ENCODE measurements around the gene GTPBP6.
"Not testable (repeated sequence)": the region's sequence is repeated elsewhere in the genome, so short reads cannot be mapped to it uniquely, and the experiment has no call there.

GTPBP6 gene

GRCh38 chrX:351736-352135 is 33.1 kb upstream of the GTPBP6 start:
- no peak for DNase-seq (ENCODE audit: low read depth)

GRCh38 chrX:351324-351641 is 32.7 kb upstream of the GTPBP6 start:
- DNase-seq (ENCODE audit: low read depth) = not testable (repeated sequence)

GRCh38 chrX:350534-351323 is 32.1 kb upstream of the GTPBP6 start:
- no peak for DNase-seq (ENCODE audit: low read depth)

- DNase-seq (ENCODE audit: low read depth) = no peak
Measured at GRCh38 chrX:350148-350533, 31.5 kb upstream of the GTPBP6 start.

GRCh38 chrX:349702-350101 is 31.1 kb upstream of the GTPBP6 start:
- DNase-seq (ENCODE audit: low read depth) = no peak

- no peak for DNase-seq (ENCODE audit: low read depth)
Measured at GRCh38 chrX:349196-349595, 30.6 kb upstream of the GTPBP6 start.

GRCh38 chrX:348461-349117 is 30.0 kb upstream of the GTPBP6 start:
- no peak for DNase-seq (ENCODE audit: low read depth)

GRCh38 chrX:347351-348117 is 28.9 kb upstream of the GTPBP6 start:
- DNase-seq (ENCODE audit: low read depth) = no peak

GRCh38 chrX:346034-346813 is 27.6 kb upstream of the GTPBP6 start:
- no peak for DNase-seq (ENCODE audit: low read depth)

GRCh38 chrX:345020-345925 is 26.7 kb upstream of the GTPBP6 start:
- DNase-seq (ENCODE audit: low read depth) = no peak

GRCh38 chrX:344371-344901 is 25.8 kb upstream of the GTPBP6 start:
- DNase-seq (ENCODE audit: low read depth) = no peak

- no peak for DNase-seq (ENCODE audit: low read depth)
Measured at GRCh38 chrX:341541-342101, 23.0 kb upstream of the GTPBP6 start.

- no peak for DNase-seq (ENCODE audit: low read depth)
Measured at GRCh38 chrX:340641-341423, 22.2 kb upstream of the GTPBP6 start.

- no peak for DNase-seq (ENCODE audit: low read depth)
Measured at GRCh38 chrX:340121-340520, 21.5 kb upstream of the GTPBP6 start.

GRCh38 chrX:338836-339400 is 20.3 kb upstream of the GTPBP6 start:
- DNase-seq (ENCODE audit: low read depth) = no peak

- DNase-seq (ENCODE audit: low read depth) = no peak
Measured at GRCh38 chrX:338281-338835, 19.8 kb upstream of the GTPBP6 start.

- no peak for DNase-seq (ENCODE audit: low read depth)
Measured at GRCh38 chrX:337331-337831, 18.8 kb upstream of the GTPBP6 start.

GRCh38 chrX:336227-336626 is 17.6 kb upstream of the GTPBP6 start:
- DNase-seq (ENCODE audit: low read depth) = no peak

GRCh38 chrX:335758-336155 is 17.2 kb upstream of the GTPBP6 start:
- DNase-seq (ENCODE audit: low read depth) = no peak

Measured in stimulated activated CD8-positive, alpha-beta memory T cell treated with anti-CD3 and anti-CD28 coated beads, Interleukin-12 subunit alpha, Interleukin-12 subunit beta, amount 100 ng/mL, for 4 hours (primary cell).